ENCODE data around the gene FASTKD1. TPM values are rescaled to one million over a fixed set of nuclear protein-coding genes. Genes with fewer than 3 reads are reported as not detected.
"Not testable (repeated sequence)": the region's sequence is repeated elsewhere in the genome, so short reads cannot be mapped to it uniquely, and the experiment has no call there.

The FASTKD1 gene
- total RNA-seq, 6 experiments from 2014 or later = 15.3 to 20.4 (median 17.2) TPM

DNA sequence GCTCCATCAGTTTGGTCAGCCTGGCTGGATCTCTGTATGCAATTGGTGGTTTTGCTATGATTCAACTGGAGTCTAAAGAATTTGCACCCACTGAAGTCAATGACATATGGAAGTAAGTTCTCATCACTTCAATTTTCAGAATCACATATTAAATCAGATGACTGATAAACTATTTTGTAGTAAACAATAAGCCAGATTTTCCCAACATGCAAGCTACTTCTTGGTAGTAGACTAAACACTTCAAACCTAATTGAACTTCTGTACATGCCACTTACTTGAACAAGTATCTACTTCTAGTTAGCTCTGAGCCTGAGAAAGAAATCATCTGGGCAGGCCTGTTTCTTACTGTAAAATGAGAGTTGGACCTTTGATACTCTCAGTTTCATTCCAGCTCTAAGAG lies 52.8 kb downstream of the FASTKD1 start:
- Mint-ChIP-seq H3K9me3 (no peaks in the 10 kb centered on the region), H3K27ac (no peak overlapping the region), H3K4me3 (no peak overlapping the region), H3K4me1 (ENCODE audit: low read depth) (no peaks in the 10 kb centered on the region; the same call in 1 of the 2 replicates), H3K36me3 (ENCODE audit: low read depth) (no peaks in the 10 kb centered on the region), H3K27me3 (ENCODE audit: insufficient read depth) (no peaks in the 10 kb centered on the region)
- no peak for DNase-seq
- TF ChIP-seq, protein P1, sequence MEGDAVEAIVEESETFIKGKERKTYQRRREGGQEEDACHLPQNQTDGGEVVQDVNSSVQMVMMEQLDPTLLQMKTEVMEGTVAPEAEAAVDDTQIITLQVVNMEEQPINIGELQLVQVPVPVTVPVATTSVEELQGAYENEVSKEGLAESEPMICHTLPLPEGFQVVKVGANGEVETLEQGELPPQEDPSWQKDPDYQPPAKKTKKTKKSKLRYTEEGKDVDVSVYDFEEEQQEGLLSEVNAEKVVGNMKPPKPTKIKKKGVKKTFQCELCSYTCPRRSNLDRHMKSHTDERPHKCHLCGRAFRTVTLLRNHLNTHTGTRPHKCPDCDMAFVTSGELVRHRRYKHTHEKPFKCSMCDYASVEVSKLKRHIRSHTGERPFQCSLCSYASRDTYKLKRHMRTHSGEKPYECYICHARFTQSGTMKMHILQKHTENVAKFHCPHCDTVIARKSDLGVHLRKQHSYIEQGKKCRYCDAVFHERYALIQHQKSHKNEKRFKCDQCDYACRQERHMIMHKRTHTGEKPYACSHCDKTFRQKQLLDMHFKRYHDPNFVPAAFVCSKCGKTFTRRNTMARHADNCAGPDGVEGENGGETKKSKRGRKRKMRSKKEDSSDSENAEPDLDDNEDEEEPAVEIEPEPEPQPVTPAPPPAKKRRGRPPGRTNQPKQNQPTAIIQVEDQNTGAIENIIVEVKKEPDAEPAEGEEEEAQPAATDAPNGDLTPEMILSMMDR (IDR thresholded peaks at IDR 0.05) = no peak

DNA sequence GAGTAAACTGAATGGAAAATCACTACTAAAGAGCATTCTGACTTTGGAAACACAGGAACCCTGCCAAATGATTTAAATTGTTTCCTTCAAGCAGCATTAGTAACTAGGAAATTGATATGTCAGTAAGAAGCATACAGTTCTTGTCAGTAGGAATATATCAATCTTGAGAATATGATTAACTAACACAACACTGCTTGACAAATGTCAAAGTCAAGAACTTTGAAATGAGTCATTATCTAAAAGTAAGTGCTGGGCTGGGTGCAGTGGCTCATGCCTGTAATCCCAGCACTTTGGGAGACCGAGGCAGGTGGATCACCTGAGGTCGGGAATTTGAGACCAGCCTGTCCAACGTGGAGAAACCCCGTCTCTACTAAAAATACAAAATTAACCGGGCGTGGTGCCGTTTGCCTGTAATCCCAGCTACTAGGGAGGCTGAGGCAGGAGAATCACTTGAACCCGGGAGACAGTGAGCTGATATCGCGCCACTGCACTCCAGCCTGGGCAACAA lies 57.1 kb downstream of the FASTKD1 start:
- H3K36me3 Mint-ChIP-seq (ENCODE audit: low read depth); H3K27ac Mint-ChIP-seq: not testable (repeated sequence)

DNA sequence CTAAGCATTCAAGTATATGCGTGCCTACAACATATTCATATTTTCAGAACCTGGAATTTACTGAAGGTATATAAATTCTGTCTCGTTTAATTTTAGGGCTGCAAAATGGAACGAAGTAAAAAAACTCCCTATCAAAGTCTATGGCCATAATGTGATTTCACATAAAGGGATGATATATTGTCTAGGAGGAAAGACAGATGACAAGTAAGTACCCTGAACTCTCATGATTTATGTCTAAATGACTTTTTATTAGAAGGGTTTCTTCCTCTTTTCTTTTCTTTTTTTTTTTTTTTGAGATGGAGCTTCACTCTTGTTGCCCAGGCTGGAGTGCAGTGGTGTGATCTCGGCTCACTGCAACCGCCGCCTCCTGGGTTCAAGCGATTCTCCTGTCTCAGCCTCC lies 58.9 kb downstream of the FASTKD1 start:
- not testable (repeated sequence) for H3K9me3 Mint-ChIP-seq; H3K36me3 Mint-ChIP-seq (ENCODE audit: low read depth); H3K27me3 Mint-ChIP-seq (ENCODE audit: insufficient read depth); H3K4me3 Mint-ChIP-seq; DNase-seq; H3K27ac Mint-ChIP-seq
- peaks cover 16% of the 10 kb centered on the region for H3K4me1 Mint-ChIP-seq (ENCODE audit: low read depth)

More for the DNA sequence above, 57.1 kb downstream of the FASTKD1 start:
- H3K4me3 Mint-ChIP-seq; H3K9me3 Mint-ChIP-seq; DNase-seq; H3K27me3 Mint-ChIP-seq (ENCODE audit: insufficient read depth); H3K4me1 Mint-ChIP-seq (ENCODE audit: low read depth): not testable (repeated sequence)

DNA sequence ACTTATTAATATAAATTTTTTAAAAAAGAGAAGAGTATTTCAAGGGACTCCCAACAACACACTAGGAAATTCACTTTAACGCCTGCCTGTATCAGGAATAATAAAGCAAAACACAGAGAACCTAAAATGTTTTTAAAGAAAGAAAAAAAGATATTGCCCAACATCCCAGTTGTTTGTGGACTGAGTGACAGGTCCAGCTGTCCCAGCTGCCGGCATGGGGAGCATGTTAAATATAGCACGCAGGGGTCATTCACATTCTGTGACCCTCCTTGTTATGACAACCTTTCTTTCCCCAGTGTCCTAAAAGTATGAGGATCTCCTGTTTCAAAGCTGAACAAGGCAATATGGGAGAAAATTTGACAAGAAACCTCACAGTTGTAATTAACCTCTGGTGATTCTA lies 59.7 kb downstream of the FASTKD1 start:
- no peak overlapping the region for H3K27ac Mint-ChIP-seq
- no peak for DNase-seq

DNA sequence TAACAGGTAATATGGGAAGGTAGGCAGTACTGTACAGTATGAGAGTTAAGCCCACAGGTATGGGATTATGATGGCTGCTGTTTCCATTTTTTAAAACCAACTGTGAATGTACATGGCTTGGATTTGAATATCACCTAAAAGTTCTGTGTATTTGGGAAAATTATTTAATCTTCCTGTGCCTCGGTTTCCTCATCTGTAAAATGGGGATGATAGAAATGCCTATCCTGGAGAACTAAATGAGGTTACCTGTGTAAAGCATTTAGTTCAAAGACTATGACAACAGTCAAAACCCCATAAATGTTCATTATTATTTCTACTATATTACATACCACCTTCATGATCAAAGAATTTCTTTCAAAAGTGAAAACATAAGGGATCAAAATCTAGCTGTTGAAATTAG lies 60.6 kb downstream of the FASTKD1 start:
- no peaks in the 10 kb centered on the region for H3K9me3 Mint-ChIP-seq
- H3K27ac Mint-ChIP-seq = no peak overlapping the region
- H3K4me1 Mint-ChIP-seq (ENCODE audit: low read depth) = peaks cover 28% of the 10 kb centered on the region
- no peaks in the 10 kb centered on the region for H3K27me3 Mint-ChIP-seq (ENCODE audit: insufficient read depth)
- no peak for DNase-seq
- no peaks in the 10 kb centered on the region for H3K36me3 Mint-ChIP-seq (ENCODE audit: low read depth)
- TF ChIP-seq, protein P1 (IDR thresholded peaks at IDR 0.05) = no peak
- no peak overlapping the region for H3K4me3 Mint-ChIP-seq

More for the DNA sequence above, 59.7 kb downstream of the FASTKD1 start:
- no peak overlapping the region for H3K4me3 Mint-ChIP-seq
- peaks cover 24% of the 10 kb centered on the region for H3K4me1 Mint-ChIP-seq (ENCODE audit: low read depth)
- TF ChIP-seq, protein P1 (IDR thresholded peaks at IDR 0.05) = no peak
- no peaks in the 10 kb centered on the region for H3K27me3 Mint-ChIP-seq (ENCODE audit: insufficient read depth)
- H3K36me3 Mint-ChIP-seq (ENCODE audit: low read depth) = no peaks in the 10 kb centered on the region
- H3K9me3 Mint-ChIP-seq = no peaks in the 10 kb centered on the region

DNA sequence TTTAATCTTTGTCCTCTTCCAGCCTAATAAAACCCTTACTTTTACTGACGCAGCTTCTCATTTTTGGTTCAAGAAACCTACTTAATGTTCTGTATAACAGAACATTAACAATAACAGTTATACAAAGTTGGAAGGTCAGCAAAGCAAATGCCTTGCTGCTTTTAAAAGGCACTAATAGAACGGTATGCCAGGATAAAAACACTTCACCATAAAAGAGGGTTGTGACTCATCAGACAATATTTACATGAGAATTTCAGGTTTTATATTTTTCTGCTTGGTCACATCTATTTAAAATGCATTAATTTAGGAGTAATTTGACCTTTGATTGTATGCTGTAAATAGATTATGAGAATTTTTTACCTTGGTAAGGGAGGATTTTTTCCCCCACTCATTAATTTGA lies 61.1 kb downstream of the FASTKD1 start:
- DNase-seq = peak; percentile 27
- H3K9me3 Mint-ChIP-seq = no peaks in the 10 kb centered on the region
- no peaks in the 10 kb centered on the region for H3K27me3 Mint-ChIP-seq (ENCODE audit: insufficient read depth)
- 0 out of 2 replicates have a peak, but pooled peaks cover 4% of the 10 kb centered on the region for H3K36me3 Mint-ChIP-seq (ENCODE audit: low read depth)
- no peak overlapping the region for H3K27ac Mint-ChIP-seq
- H3K4me3 Mint-ChIP-seq = no peak overlapping the region
- peaks cover 34% of the 10 kb centered on the region for H3K4me1 Mint-ChIP-seq (ENCODE audit: low read depth)
- TF ChIP-seq, protein P1 (IDR thresholded peaks at IDR 0.05) = no peak

DNA sequence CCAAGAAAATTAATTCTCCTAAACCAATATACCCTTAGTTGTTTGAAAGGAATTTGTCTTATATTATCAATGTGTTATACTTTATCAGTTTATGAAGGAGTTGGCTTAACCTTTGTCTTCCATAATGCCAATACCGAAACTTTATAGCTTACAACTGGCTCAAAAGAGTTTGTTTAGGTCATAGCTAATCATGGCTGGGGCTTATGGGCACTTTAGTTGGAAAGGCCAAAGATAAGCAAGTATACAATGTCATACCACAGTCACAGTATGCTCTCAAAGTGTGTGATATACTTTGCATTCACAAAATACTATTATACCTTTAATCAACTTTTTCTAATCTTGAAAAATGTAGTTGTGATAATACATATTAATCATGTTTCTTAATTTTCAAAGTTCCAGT lies 61.8 kb downstream of the FASTKD1 start:
- 0 out of 2 replicates have a peak, but pooled peaks cover 4% of the 10 kb centered on the region for H3K36me3 Mint-ChIP-seq (ENCODE audit: low read depth)
- TF ChIP-seq, protein P1 (IDR thresholded peaks at IDR 0.05) = no peak
- no peak overlapping the region for H3K4me3 Mint-ChIP-seq
- H3K9me3 Mint-ChIP-seq = no peaks in the 10 kb centered on the region
- H3K27me3 Mint-ChIP-seq (ENCODE audit: insufficient read depth) = no peaks in the 10 kb centered on the region
- no peak overlapping the region for H3K27ac Mint-ChIP-seq
- DNase-seq = no peak
- peaks cover 39% of the 10 kb centered on the region for H3K4me1 Mint-ChIP-seq (ENCODE audit: low read depth)

All from HFFc6 (cell line).